GM13976 (cell line): Measurements from ENCODE around the gene TMEM131.

Experiments
- DNase-seq: peaks from one replicate; pipeline ENCODE4 v3.0.0; 2012; ENCODE audit warnings: low spot score
- CTCF ChIP-seq: IDR thresholded peaks from 2 replicates; pipeline ENCODE4 v1.5.1; 2012; ENCODE audit warnings: borderline replicate concordance, mild to moderate bottlenecking; ENCODE audit not compliant: insufficient read depth; ENCODE audit errors: extremely low read depth, missing control alignments, control extremely low read depth
- in situ Hi-C: fragments of 300-500 bp; cut with MboI; formaldehyde crosslinking; loops from one replicate; pipeline ENCODE4 v1.12.0; 2022; ENCODE audit warnings: low sequenced_read_pairs, mixed read lengths, inconsistent platforms; ENCODE audit not compliant: unreplicated experiment

TMEM131 gene

GRCh38 chr2:97724501-97724900, 271.2 kb downstream of the TMEM131 start:
- DNase-seq: no peak
- in situ Hi-C loops: no loop called here
- TF ChIP-seq CTCF: no peak

- DNase-seq: no peak
- no peak for TF ChIP-seq CTCF
- in situ Hi-C loops: no loop called here
These were observed 271.7 kb downstream of the TMEM131 start for GRCh38 chr2:97724073-97724410.

- no peak for DNase-seq
- in situ Hi-C loops: no loop called here
- no peak for TF ChIP-seq CTCF
These were observed 272.3 kb downstream of the TMEM131 start for GRCh38 chr2:97723156-97724072.

- TF ChIP-seq CTCF: no peak
- in situ Hi-C loops: no loop called here
- no peak for DNase-seq
These were observed 273.5 kb downstream of the TMEM131 start for GRCh38 chr2:97722227-97722626.

- in situ Hi-C loops: no loop called here
- no peak for TF ChIP-seq CTCF
- no peak for DNase-seq
These were observed 275.0 kb downstream of the TMEM131 start for GRCh38 chr2:97720746-97721145.

GRCh38 chr2:97719362-97720155, 276.2 kb downstream of the TMEM131 start:
- DNase-seq: no peak
- no peak for TF ChIP-seq CTCF
- in situ Hi-C loops: no loop called here
